Neural crest cell (in vitro differentiated cells): ENCODE measurements around the gene ADAMTSL1. TPM values are rescaled to one million over a fixed set of nuclear protein-coding genes. Genes with fewer than 3 reads are reported as not detected.

Source experiments
- DNase-seq: peaks from one replicate; pipeline ENCODE4 v3.0.0; 2021; ENCODE audit warnings: low read depth, mixed read lengths, low spot score
- H3K27ac Mint-ChIP-seq: one replicate; pipeline ENCODE4 v1.8.0; 2021; ENCODE audit warnings: mild to moderate bottlenecking, mixed read lengths; ENCODE audit not compliant: unreplicated experiment
- H3K27me3 Mint-ChIP-seq: 2 replicates; pipeline ENCODE4 v1.8.0; 2021; ENCODE audit warnings: low read depth, mild to moderate bottlenecking, mixed read lengths
- H3K36me3 Mint-ChIP-seq: 2 replicates; pipeline ENCODE4 v1.8.0; 2021; ENCODE audit warnings: low read depth, mild to moderate bottlenecking, mixed read lengths
- H3K4me1 Mint-ChIP-seq: 2 replicates; pipeline ENCODE4 v1.8.0; 2021; ENCODE audit warnings: mixed read lengths
- H3K4me3 Mint-ChIP-seq: one replicate; pipeline ENCODE4 v1.8.0; 2021; ENCODE audit warnings: mild to moderate bottlenecking, mixed read lengths
- H3K9me3 Mint-ChIP-seq: 2 replicates; pipeline ENCODE4 v1.8.0; 2021; ENCODE audit warnings: mixed read lengths
- CTCF ChIP-seq: fragments of 200-600 bp; sonication (generic); conservative IDR thresholded peaks from 2 replicates; pipeline ENCODE4 v1.5.0; 2021; ENCODE audit warnings: antibody characterized with exemption, mild to moderate bottlenecking
- total RNA-seq: library from RNA; stranded (reverse); gene quantifications from 2 replicates; pipeline ENCODE4 v1.2.1, GENCODE V29; 2021

Gene ADAMTSL1
- total RNA-seq, 1 donor from 2014 or later, result 2.3 TPM

GRCh38 chr9:18705796-18706392, 231.9 kb downstream of the ADAMTSL1 start:
- no peak overlapping the region for H3K27ac Mint-ChIP-seq
- peaks cover 7% of the 10 kb centered on the region for H3K36me3 Mint-ChIP-seq
- H3K4me3 Mint-ChIP-seq, result no peak overlapping the region
- H3K4me1 Mint-ChIP-seq, result peaks cover 15% of the 10 kb centered on the region
- H3K27me3 Mint-ChIP-seq, result no peaks in the 10 kb centered on the region
- peaks cover 3% of the 10 kb centered on the region for H3K9me3 Mint-ChIP-seq
- TF ChIP-seq CTCF, result no peak
- DNase-seq, result no peak

DNA sequence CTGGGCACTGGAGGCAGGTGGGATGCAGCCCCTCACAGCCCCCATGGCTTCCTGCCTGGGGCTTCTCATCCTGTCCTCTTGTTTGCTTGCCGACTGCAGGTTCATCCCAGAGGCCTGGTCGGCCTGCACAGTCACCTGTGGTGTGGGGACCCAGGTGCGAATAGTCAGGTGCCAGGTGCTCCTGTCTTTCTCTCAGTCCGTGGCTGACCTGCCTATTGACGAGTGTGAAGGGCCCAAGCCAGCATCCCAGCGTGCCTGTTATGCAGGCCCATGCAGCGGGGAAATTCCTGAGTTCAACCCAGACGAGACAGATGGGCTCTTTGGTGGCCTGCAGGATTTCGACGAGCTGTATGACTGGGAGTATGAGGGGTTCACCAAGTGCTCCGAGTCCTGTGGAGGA, 232.7 kb downstream of the ADAMTSL1 start:
- DNase-seq, result no peak

DNA sequence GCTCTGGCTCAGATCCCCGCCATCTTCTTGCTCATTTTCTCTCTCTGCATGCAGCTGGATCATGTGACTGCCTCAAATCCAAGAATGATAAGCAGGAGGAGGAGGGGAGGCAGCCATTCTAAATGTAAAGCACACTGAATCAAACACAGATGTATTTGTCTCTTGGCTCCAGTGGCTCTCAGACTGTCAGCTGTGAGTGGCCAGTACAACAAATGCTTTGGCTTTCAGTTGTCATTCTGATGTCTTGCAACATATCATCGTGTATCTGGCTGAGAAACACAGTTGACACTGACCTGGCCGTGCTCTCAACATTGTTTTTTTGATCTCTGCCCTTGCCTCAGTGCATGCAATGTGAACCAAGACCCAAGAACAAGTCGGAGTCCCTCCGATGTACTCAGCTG, 233.1 kb downstream of the ADAMTSL1 start:
- DNase-seq, result no peak
- Mint-ChIP-seq H3K36me3 (peaks cover 11% of the 10 kb centered on the region), H3K4me3 (no peak overlapping the region), H3K27ac (no peak overlapping the region), H3K9me3 (peaks cover 3% of the 10 kb centered on the region), H3K4me1 (peaks cover 15% of the 10 kb centered on the region), H3K27me3 (no peaks in the 10 kb centered on the region)
- no peak for TF ChIP-seq CTCF

More for the DNA sequence above, 232.7 kb downstream of the ADAMTSL1 start:
- peaks cover 11% of the 10 kb centered on the region for H3K36me3 Mint-ChIP-seq
- no peak overlapping the region for H3K4me3 Mint-ChIP-seq
- H3K27me3 Mint-ChIP-seq, result no peaks in the 10 kb centered on the region
- H3K4me1 Mint-ChIP-seq, result peaks cover 15% of the 10 kb centered on the region
- H3K27ac Mint-ChIP-seq, result no peak overlapping the region
- peaks cover 3% of the 10 kb centered on the region for H3K9me3 Mint-ChIP-seq
- TF ChIP-seq CTCF, result no peak

- no peak for TF ChIP-seq CTCF
- H3K27me3 Mint-ChIP-seq, result no peaks in the 10 kb centered on the region
- no peak overlapping the region for H3K4me3 Mint-ChIP-seq
- peak overlapping the region; percentile 1 for H3K27ac Mint-ChIP-seq
- H3K36me3 Mint-ChIP-seq, result peaks cover 14% of the 10 kb centered on the region
- H3K4me1 Mint-ChIP-seq, result peaks cover 15% of the 10 kb centered on the region
- no peak for DNase-seq
- peaks cover 3% of the 10 kb centered on the region for H3K9me3 Mint-ChIP-seq
Observed at GRCh38 chr9:18707489-18708205, 233.7 kb downstream of the ADAMTSL1 start.

- no peak for DNase-seq
- Mint-ChIP-seq H3K4me1 (peaks cover 15% of the 10 kb centered on the region), H3K27me3 (no peaks in the 10 kb centered on the region), H3K4me3 (no peak overlapping the region), H3K9me3 (peaks cover 3% of the 10 kb centered on the region), H3K27ac (no peak overlapping the region), H3K36me3 (peaks cover 14% of the 10 kb centered on the region)
- no peak for TF ChIP-seq CTCF
Observed at GRCh38 chr9:18708429-18708828, 234.5 kb downstream of the ADAMTSL1 start.
